Fibroblast of villous mesenchyme (primary cell): ENCODE measurements around the gene SLC7A14. TPM values are rescaled to one million over a fixed set of nuclear protein-coding genes. Genes with fewer than 3 reads are reported as not detected.

Experiments
- DNase-seq: peaks from one replicate; pipeline ENCODE4 v3.0.0-alpha.2; 2010; ENCODE audit warnings: low read depth
- H3K4me3 ChIP-seq: 2 replicates; pipeline ENCODE4 v1.5.1; 2011; ENCODE audit warnings: low read depth, mild to moderate bottlenecking, low read length
- total RNA-seq: library from RNA; depleted of rRNA; stranded (reverse); fragments of >200 nt; gene quantifications from 2 replicates; pipeline ENCODE4 v1.2.3, GENCODE V29; 2012
- TF ChIP-seq, protein P1 (sequence below): IDR thresholded peaks from 2 replicates; pipeline ENCODE4 v1.5.1; 2012; ENCODE audit warnings: low read depth, mild to moderate bottlenecking, low read length; ENCODE audit not compliant: insufficient read depth

SLC7A14 gene
- total RNA-seq, 1 donor: 2.2 TPM

DNA sequence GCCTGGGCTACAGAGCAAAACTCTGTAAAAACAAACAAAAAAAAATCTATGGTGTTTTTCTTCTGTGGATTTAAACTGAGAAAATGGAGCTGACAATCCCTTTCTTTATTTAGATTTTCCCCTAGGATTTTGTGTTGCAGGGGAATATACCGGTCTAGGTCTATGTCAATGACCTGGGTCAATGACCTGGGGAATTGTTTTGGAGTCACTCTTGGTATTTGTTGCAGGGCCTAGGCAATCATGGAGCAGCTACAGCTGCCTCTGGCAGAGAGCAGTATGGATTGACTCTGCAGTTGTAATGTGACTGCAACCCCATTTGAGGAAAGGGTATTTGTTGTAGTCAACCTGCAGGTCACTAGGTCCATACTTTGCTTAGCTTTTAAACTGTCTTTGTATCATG, 37.6 kb upstream of the SLC7A14 start:
- TF ChIP-seq, protein P1, sequence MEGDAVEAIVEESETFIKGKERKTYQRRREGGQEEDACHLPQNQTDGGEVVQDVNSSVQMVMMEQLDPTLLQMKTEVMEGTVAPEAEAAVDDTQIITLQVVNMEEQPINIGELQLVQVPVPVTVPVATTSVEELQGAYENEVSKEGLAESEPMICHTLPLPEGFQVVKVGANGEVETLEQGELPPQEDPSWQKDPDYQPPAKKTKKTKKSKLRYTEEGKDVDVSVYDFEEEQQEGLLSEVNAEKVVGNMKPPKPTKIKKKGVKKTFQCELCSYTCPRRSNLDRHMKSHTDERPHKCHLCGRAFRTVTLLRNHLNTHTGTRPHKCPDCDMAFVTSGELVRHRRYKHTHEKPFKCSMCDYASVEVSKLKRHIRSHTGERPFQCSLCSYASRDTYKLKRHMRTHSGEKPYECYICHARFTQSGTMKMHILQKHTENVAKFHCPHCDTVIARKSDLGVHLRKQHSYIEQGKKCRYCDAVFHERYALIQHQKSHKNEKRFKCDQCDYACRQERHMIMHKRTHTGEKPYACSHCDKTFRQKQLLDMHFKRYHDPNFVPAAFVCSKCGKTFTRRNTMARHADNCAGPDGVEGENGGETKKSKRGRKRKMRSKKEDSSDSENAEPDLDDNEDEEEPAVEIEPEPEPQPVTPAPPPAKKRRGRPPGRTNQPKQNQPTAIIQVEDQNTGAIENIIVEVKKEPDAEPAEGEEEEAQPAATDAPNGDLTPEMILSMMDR: no peak
- no peak for DNase-seq
- H3K4me3 ChIP-seq: no peak overlapping the region

DNA sequence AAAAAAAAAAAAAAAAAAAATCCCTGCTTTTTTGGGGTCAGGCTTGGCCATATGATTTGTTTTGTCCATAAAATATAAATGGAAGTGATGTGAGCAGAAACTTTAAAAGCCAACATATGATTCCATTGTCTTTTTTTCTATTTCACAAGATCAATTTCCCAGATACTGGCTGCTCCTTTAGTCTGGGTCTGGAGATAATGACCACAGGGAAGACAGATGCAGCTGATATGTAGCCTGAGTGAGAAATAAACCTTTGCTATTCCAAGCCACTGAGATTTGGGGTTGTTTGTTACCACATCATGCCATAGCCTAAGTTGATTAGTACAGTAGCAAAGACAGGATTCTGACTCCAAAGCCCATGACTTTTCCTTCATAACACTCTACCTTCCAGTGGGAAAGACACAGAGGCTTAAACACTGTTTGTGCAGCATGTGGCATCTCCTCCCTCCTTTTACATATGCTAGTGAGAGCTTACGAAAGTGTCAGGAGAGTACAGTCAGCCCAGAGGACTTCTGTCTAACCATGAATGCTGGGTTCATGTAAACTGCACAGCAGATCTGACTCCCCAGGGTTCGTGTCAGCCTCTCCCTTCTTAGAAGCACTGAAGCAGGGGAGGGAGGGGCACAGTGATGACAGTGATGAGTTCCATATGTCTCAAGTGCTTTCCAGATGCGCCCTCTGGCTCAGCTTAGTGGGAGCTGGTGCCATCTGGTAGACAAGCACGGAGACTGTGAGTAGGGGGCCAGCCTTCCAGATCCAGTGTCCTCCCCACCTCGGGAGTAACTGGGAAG, 36.7 kb upstream of the SLC7A14 start:
- TF ChIP-seq, protein P1: no peak
- no peak overlapping the region for H3K4me3 ChIP-seq
- DNase-seq: peak; percentile 99

DNA sequence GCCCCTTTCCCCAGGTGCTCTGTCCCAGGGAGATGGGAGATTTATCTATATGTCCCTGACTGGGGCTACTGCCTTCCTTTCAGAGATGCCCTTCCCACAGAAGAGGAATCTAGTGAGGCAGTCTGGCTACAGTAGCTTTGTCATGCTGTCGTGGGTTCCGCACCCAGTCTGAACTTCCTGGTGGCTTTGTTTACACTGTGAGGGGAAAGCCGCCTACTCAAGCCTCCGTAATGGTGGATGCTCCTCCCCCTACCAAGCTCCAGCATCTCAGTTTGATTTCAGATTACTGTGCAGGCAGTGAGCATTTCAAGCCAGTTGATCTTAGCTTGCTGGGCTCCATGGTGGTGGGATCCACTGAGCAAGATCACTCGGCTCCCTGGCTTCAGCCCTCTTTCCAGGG, 35.4 kb upstream of the SLC7A14 start:
- no peak for DNase-seq
- TF ChIP-seq, protein P1: no peak
- H3K4me3 ChIP-seq: no peak overlapping the region

DNA sequence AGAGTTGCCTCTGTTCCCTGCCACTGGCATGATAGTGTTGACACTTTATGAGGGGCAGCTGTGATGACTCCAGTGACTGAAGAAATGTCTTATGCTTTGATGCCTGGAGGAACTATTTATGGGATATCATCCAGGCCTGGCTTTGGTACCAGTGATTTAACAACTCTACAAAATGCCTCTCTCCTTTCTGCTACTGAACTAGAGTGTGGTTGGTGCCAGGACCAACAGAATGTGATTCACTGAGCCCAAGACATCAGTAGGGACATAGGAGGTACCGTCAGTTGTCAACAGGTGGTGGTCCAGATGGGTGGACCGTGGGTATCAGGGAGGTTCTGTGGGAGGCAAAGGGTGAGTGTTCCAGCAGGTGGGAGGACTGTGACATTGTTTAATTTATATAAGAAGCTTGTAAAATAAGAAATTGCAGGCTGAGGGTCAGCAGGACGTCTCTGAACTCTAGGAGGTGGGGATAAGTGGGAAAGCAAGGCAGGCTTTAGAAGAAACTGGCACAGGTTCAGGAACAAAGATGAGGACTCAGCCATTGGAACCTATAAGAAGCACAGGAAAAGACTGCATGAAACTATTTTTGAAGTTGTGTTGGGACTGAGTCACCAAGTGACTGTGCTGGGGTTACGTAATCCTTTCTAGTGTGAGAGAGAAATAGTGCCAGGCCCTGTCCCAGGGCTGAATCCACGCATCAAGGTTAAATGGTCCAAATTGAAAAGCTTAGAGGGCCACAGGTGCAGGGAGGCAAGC, 28.5 kb upstream of the SLC7A14 start:
- peak; percentile 85 for DNase-seq
- no peak overlapping the region for H3K4me3 ChIP-seq
- TF ChIP-seq, protein P1: no peak

DNA sequence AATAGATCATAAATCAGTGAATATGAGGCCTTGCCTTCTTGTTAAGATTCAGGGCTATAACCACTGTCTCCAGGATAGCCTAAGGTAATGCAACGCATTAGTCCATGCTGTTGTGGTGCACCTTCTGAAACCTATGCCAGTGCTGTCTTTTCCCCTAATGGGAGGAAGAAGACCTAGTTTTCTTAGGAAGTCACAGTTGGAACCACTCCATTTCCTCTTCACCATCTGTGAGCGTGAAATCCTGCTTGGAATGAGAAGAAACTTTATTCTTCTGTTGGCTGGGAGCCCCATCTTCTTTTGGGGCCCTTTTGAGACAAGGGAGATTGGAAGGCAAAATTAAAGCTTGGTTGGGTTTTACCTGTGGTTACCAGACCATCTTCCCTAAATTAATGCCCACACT, 25.9 kb upstream of the SLC7A14 start:
- TF ChIP-seq, protein P1: no peak

DNA sequence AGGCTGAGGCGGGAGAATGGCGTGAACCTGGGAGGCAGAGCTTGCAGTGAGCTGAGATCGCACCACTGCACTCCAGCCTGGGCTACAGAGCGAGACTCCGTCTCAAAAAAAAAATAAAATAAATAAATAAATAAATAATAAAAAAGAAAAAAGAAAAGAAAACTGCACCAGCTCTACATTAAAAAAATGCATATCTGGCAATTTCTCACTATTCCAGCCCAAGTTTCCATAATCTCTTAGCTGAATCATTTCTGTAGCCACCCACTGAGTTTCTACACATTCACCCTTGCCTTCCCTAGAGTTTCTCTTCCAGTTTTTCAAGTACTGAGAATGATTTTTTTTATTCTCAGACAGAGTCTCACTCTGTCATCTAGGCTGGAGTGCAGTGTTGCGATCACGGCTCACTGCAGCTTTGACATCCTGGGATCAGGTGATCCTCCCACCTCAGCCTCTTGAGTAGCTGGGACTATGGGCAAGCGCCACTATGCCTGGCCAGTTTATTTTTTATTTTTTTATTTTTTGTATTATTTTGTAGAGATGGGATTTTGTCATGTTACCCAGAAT, 24.5 kb upstream of the SLC7A14 start:
- TF ChIP-seq, protein P1: no peak
- no peak for DNase-seq
- no peak overlapping the region for H3K4me3 ChIP-seq

More for the DNA sequence above, 25.9 kb upstream of the SLC7A14 start:
- no peak overlapping the region for H3K4me3 ChIP-seq
- DNase-seq: no peak
